Uterus (tissue), 4 donors: Measurements from ENCODE around the gene NOX3. TPM values are rescaled to one million over a fixed set of nuclear protein-coding genes. Genes with fewer than 3 reads are reported as not detected.
"Not testable (repeated sequence)": the region's sequence is repeated elsewhere in the genome, so short reads cannot be mapped to it uniquely, and the experiment has no call there.

ENCODE experiments used
- DNase-seq, 2 donors: peaks; one replicate each; pipeline ENCODE4 v3.0.0-alpha.2; 2019 to 2020
- H3K27ac ChIP-seq, 2 donors: fragments of 200-600 bp; sonication (generic); 1 replicate in 1 of 2; 2 replicates in 1 of 2; pipeline ENCODE4 v1.5.1; 2016 to 2018
- H3K27me3 ChIP-seq, 2 donors: fragments of 200-600 bp; sonication (generic); one replicate each; pipeline ENCODE4 v1.5.1; 2018 to 2019; ENCODE audit warnings: control low read depth in 1 of 2
- H3K36me3 ChIP-seq, 2 donors: fragments of 200-600 bp; sonication (generic); one replicate each; pipeline ENCODE4 v1.5.1; 2019; ENCODE audit warnings: control low read depth in 1 of 2
- H3K4me1 ChIP-seq, 2 donors: fragments of 200-600 bp; sonication (generic); one replicate each; pipeline ENCODE4 v1.5.1; 2018 to 2019; ENCODE audit warnings: control low read depth in 1 of 2
- H3K4me3 ChIP-seq, 2 donors: fragments of 200-600 bp; sonication (generic); 1 replicate in 1 of 2; 2 replicates in 1 of 2; pipeline ENCODE4 v1.5.1; 2018 to 2019; ENCODE audit warnings: mild to moderate bottlenecking in 1 of 2
- H3K9me3 ChIP-seq, 2 donors: fragments of 200-600 bp; sonication (generic); one replicate each; pipeline ENCODE4 v1.5.1; 2019; ENCODE audit warnings: control low read depth in 1 of 2
- CTCF ChIP-seq, 4 experiments: fragments of 200-600 bp in 2 of 4; fragments of 450-650 bp in 2 of 4; sonication (generic) in 2 of 4; IDR thresholded peaks; one replicate each; pipeline ENCODE4 v1.5.1; 2016 to 2019; ENCODE audit warnings: antibody characterized with exemption in 4 of 4, mild to moderate bottlenecking in 2 of 4, moderate library complexity in 1 of 4
- POLR2A ChIP-seq, 2 donors: fragments of 450-650 bp; IDR thresholded peaks; one replicate each; pipeline ENCODE4 v1.6.1; 2016; ENCODE audit warnings: antibody characterized with exemption in 2 of 2, mild to moderate bottlenecking in 1 of 2, moderate library complexity in 1 of 2
- intact Hi-C: fragments of 100-400 bp; cut with DNase I; formaldehyde crosslinking; loops from one replicate; pipeline ENCODE4 v1.15.1; 2023; ENCODE audit warnings: low total_unique reads
- total RNA-seq, 4 donors: library from RNA; depleted of rRNA in 3 of 4; stranded (reverse); fragments of >200 nt in 3 of 4; gene quantifications; one replicate each; pipeline versions ENCODE4 v1.1.0 to v1.2.4, GENCODE V29; 2014 to 2023
- donor health status: DM: yes; HTN: yes; CAD: no.

The NOX3 gene
- total RNA-seq, 4 donors from 2014 or later, result not detected

GRCh38 chr6:155483858-155484257, 28.2 kb upstream of the NOX3 start:
- H3K27me3 ChIP-seq, result no peaks in the 10 kb centered on the region
- no peak overlapping the region for H3K27ac ChIP-seq
- no peaks in the 10 kb centered on the region for H3K9me3 ChIP-seq
- no peak for DNase-seq
- intact Hi-C loops, result no loop called here
- H3K36me3 ChIP-seq, result no peaks in the 10 kb centered on the region
- TF ChIP-seq CTCF (IDR thresholded peaks at IDR 0.05) (no peak), POLR2A (IDR thresholded peaks at IDR 0.05) (no peak)
- H3K4me3 ChIP-seq, result no peak overlapping the region
- H3K4me1 ChIP-seq, result no peaks in the 10 kb centered on the region

GRCh38 chr6:155481215-155481614, 25.6 kb upstream of the NOX3 start:
- TF ChIP-seq POLR2A (IDR thresholded peaks at IDR 0.05), result no peak
- no peak for TF ChIP-seq CTCF (IDR thresholded peaks at IDR 0.05)
- Histone ChIP-seq H3K4me3 (no peak overlapping the region), H3K4me1 (no peaks in the 10 kb centered on the region), H3K9me3 (no peaks in the 10 kb centered on the region), H3K27ac (no peak overlapping the region), H3K27me3 (no peaks in the 10 kb centered on the region), H3K36me3 (no peaks in the 10 kb centered on the region)
- DNase-seq, result no peak
- intact Hi-C loops, result no loop called here

- Histone ChIP-seq H3K36me3 (no peaks in the 10 kb centered on the region), H3K9me3 (no peaks in the 10 kb centered on the region), H3K4me3 (no peak overlapping the region), H3K27me3 (no peaks in the 10 kb centered on the region), H3K4me1 (no peaks in the 10 kb centered on the region), H3K27ac (no peak overlapping the region)
- TF ChIP-seq POLR2A (IDR thresholded peaks at IDR 0.05) (no peak), CTCF (IDR thresholded peaks at IDR 0.05) (no peak)
- intact Hi-C loops, result no loop called here
- DNase-seq, result no peak
Observed at GRCh38 chr6:155473741-155474140, 18.1 kb upstream of the NOX3 start.

- Histone ChIP-seq H3K4me1 (no peaks in the 10 kb centered on the region), H3K4me3 (no peak overlapping the region), H3K27ac (no peak overlapping the region), H3K27me3 (no peaks in the 10 kb centered on the region), H3K9me3 (no peaks in the 10 kb centered on the region), H3K36me3 (no peaks in the 10 kb centered on the region)
- no peak for DNase-seq
- intact Hi-C loops, result no loop called here
- TF ChIP-seq CTCF (IDR thresholded peaks at IDR 0.05) (no peak), POLR2A (IDR thresholded peaks at IDR 0.05) (no peak)
Observed at GRCh38 chr6:155472886-155473285, 17.2 kb upstream of the NOX3 start.

- H3K4me1 ChIP-seq, DNase-seq, H3K27ac ChIP-seq, H3K9me3 ChIP-seq, H3K36me3 ChIP-seq, H3K27me3 ChIP-seq, intact Hi-C loops, H3K4me3 ChIP-seq: not testable (repeated sequence)
Observed at GRCh38 chr6:155470979-155471616, 15.5 kb upstream of the NOX3 start.

GRCh38 chr6:155468543-155468942, 12.9 kb upstream of the NOX3 start:
- H3K4me3 ChIP-seq, H3K27ac ChIP-seq, intact Hi-C loops, DNase-seq, H3K9me3 ChIP-seq, H3K36me3 ChIP-seq, H3K27me3 ChIP-seq, H3K4me1 ChIP-seq: not testable (repeated sequence)
